ENCODE measurements around the gene NOMO2.
"Not testable (repeated sequence)": the region's sequence is repeated elsewhere in the genome, so short reads cannot be mapped to it uniquely, and the experiment has no call there.

DNA sequence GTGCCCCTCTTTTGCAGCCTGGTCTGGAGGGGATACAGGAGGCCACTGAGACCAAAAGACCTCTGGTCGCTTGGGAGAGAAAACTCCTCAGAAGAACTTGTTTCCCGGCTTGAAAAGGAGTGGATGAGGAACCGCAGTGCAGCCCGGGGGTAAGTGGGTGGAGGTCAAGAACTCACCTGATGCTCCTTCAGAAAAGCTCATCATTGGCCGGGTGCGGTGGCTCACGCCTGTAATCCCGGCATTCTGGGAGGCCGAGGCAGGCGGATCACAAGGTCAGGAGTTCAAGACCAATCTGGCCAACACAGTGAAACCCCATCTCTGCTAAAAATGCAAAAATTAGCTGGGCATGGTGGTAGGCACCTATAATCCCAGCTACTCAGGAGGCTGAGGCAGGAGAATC is 23.9 kb upstream of the NOMO2 start:
- TF ChIP-seq, protein P1, sequence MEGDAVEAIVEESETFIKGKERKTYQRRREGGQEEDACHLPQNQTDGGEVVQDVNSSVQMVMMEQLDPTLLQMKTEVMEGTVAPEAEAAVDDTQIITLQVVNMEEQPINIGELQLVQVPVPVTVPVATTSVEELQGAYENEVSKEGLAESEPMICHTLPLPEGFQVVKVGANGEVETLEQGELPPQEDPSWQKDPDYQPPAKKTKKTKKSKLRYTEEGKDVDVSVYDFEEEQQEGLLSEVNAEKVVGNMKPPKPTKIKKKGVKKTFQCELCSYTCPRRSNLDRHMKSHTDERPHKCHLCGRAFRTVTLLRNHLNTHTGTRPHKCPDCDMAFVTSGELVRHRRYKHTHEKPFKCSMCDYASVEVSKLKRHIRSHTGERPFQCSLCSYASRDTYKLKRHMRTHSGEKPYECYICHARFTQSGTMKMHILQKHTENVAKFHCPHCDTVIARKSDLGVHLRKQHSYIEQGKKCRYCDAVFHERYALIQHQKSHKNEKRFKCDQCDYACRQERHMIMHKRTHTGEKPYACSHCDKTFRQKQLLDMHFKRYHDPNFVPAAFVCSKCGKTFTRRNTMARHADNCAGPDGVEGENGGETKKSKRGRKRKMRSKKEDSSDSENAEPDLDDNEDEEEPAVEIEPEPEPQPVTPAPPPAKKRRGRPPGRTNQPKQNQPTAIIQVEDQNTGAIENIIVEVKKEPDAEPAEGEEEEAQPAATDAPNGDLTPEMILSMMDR (conservative IDR thresholded peaks at IDR 0.05) = not testable (repeated sequence)
- TF ChIP-seq EZH2 (IDR thresholded peaks at IDR 0.05; ENCODE audit: low read depth) = not testable (repeated sequence)
